PC-3 (cell line): Measurements from ENCODE around the gene NLGN1.

Source experiments
- EZH2 ChIP-seq: fragments of 300-600 bp; sonication (generic); IDR thresholded peaks from one replicate; pipeline ENCODE4 v1.6.1; 2017; ENCODE audit warnings: antibody characterized with exemption, mild to moderate bottlenecking, low read length; ENCODE audit not compliant: unreplicated experiment
- EZH2phosphoT487 ChIP-seq: fragments of 300-600 bp; sonication (generic); IDR thresholded peaks from 2 replicates; pipeline ENCODE4 v1.6.1; 2018; ENCODE audit warnings: mild to moderate bottlenecking, antibody characterized with exemption, low read length, borderline replicate concordance
- TF ChIP-seq, protein P1 (sequence below): fragments of 300-600 bp; sonication (generic); conservative IDR thresholded peaks from 2 replicates; pipeline ENCODE4 v1.5.1; 2017; ENCODE audit warnings: antibody characterized with exemption, low read depth, mild to moderate bottlenecking, low read length

GRCh38 chr3:174186377-174186989, 788.9 kb downstream of the NLGN1 start:
- TF ChIP-seq EZH2phosphoT487 = no peak
- TF ChIP-seq, protein P1, sequence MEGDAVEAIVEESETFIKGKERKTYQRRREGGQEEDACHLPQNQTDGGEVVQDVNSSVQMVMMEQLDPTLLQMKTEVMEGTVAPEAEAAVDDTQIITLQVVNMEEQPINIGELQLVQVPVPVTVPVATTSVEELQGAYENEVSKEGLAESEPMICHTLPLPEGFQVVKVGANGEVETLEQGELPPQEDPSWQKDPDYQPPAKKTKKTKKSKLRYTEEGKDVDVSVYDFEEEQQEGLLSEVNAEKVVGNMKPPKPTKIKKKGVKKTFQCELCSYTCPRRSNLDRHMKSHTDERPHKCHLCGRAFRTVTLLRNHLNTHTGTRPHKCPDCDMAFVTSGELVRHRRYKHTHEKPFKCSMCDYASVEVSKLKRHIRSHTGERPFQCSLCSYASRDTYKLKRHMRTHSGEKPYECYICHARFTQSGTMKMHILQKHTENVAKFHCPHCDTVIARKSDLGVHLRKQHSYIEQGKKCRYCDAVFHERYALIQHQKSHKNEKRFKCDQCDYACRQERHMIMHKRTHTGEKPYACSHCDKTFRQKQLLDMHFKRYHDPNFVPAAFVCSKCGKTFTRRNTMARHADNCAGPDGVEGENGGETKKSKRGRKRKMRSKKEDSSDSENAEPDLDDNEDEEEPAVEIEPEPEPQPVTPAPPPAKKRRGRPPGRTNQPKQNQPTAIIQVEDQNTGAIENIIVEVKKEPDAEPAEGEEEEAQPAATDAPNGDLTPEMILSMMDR = no peak
- no peak for TF ChIP-seq EZH2
